Epithelial cell of proximal tubule (primary cell): Measurements from ENCODE around the gene TEKT2. TPM values are rescaled to one million over a fixed set of nuclear protein-coding genes. Genes with fewer than 3 reads are reported as not detected.
A peak's percentile ranks its signal among the peaks of the same experiment; 100 is the strongest.

ENCODE experiments used
- DNase-seq: peaks from one replicate; pipeline ENCODE4 v3.0.0-alpha.2; 2011; ENCODE audit warnings: low read depth
- H3K4me3 ChIP-seq: 2 replicates; pipeline ENCODE4 v1.5.1; 2011; ENCODE audit warnings: low read depth, mild to moderate bottlenecking, low read length
- CTCF ChIP-seq: conservative IDR thresholded peaks from 2 replicates; pipeline ENCODE4 v1.5.1; 2012; ENCODE audit warnings: low read depth, mild to moderate bottlenecking, low read length
- total RNA-seq: library from RNA; depleted of rRNA; stranded (reverse); fragments of >200 nt; gene quantifications from 2 replicates; pipeline ENCODE4 v1.2.3, GENCODE V29; 2015

Gene TEKT2
- total RNA-seq, 1 donor from 2014 or later: 1.6 TPM

DNA sequence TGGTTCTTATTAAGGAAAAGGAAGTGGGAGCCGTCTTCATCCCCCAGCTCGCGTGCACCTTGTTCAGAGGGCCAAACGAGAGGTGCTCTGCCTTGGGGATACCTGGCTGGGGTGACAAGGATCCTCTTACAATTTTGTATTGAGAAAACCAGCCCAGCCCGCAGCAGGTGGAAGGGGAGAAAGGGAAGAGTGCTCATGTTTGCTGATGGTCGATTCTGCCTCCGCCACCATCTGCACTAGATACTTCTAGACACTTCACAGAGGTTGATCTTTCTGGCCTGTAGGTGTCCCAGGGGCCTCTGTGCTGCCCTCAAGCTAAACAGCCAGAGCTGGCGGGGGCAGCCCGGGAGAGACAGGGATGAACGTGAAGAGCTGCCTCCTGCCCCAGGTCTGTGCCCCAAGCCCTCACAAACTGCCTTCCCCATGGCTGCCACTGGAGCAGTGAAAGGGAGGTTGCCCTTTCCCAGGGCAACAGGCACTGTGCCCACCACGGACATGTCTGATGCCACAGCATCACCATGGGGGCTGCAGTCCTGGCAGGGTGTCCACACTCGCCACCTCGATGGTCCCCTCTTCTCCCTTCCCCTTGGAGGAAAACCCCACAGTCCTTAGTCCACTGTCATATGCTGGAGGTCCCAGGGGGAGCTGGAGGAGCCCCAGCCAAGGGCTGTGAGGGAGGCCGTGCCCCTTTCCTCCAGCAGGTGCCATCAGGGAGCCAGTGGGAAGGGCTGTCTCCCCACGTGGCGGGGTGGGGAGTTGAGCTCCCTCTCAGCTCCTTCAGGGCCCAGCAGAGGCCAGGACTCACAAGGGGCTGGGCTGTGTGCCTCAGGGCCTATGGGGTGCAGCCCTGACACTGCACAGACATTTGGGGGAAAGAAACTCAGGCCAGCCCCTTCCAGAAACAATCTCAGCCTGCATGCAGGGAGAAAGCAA is 12.9 kb downstream of the TEKT2 start:
- DNase-seq: no peak
- no peak overlapping the region for H3K4me3 ChIP-seq
- no peak for TF ChIP-seq CTCF

GRCh38 chr1:36097693-36098585 is 14.0 kb downstream of the TEKT2 start:
- no peak overlapping the region for H3K4me3 ChIP-seq
- DNase-seq: no peak
- TF ChIP-seq CTCF: no peak

DNA sequence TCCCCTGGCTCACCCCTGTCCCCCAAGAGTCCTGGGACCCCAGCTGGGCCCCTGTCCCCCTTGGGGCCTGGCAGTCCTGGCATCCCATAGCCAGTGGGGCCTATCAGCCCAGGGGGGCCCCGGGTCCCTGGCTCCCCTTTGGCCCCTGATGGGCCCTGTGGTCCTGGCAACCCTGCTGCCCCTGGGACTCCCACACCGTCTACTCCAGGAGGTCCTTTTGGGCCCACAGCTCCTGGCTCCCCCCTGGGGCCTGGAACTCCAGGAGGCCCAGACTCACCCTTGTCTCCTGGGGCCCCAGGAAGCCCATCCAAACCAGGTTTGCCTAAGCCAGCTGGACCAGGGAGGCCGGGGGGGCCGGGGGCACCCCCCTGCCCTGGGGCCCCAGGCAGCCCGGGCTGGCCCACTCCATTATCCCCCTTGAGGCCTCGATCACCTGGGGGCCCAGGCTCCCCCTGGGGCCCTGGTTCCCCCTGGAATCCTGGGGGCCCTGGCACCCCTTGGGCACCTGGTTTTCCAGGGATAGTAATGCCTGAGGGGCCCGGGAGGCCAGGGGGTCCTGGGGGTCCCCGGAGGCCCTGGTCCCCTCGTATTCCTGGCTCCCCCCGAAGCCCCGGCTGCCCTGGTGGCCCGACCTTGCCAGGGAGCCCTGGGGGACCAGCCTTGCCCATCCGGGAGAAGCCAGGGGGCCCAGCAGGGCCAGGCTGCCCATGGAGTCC is 14.9 kb downstream of the TEKT2 start:
- DNase-seq: no peak
- no peak for TF ChIP-seq CTCF

DNA sequence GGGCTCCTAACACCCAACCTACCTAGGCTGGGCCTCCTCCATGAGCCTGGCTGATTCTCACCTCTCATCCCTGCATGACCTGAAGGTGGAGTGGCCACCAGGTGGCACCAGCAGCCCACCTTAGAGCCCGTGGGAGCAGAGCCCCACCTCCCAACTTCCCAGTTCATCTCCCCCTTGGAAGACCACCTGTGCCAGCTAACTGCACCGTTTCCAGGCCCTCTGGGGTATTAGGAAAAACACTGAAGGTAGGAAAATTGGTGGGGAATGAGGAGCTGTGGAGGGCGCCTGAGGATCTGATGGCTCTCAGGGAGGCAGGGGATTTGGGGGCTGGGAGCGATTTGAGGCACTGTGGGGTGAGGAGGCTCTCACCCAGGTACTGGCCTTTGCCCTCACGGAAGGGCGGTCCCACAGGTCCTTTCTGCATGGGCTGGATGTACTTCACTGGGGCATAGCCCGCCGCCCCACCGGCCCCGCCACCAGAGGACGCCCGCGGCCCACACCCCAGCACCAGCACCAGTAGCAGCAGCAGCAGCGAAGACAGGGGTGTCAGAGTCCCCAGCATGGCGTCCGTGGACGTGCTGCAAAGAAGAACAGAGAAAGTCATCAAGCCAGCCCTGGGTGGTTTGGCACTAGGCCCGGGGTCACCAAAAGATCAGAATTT is 15.9 kb downstream of the TEKT2 start:
- no peak overlapping the region for H3K4me3 ChIP-seq
- peak; percentile 76 for TF ChIP-seq CTCF
- no peak for DNase-seq

More for the DNA sequence above, 14.9 kb downstream of the TEKT2 start:
- H3K4me3 ChIP-seq: no peak overlapping the region

DNA sequence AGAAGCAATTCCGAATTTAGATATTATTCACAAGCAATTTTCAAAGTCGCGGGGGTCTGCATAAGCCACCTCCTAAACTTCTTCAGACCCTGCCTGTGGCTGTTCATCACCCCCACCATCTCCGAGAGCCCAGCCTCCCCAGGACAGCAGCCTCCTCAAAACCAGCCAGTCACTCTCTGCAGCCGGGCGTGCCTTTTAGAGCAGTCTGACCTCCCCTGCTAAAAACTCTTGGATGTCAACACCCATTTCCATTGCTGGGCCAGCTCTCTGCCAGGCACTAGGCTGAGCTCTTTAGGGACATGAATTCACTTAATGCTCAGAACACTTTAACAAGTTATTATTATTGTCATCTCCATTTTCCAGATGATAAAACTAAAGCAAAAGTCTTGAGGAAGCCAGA is 16.5 kb downstream of the TEKT2 start:
- DNase-seq: no peak

More for the DNA sequence above, 16.5 kb downstream of the TEKT2 start:
- H3K4me3 ChIP-seq: no peak overlapping the region
- no peak for TF ChIP-seq CTCF
